Astrocyte of the spinal cord (primary cell): Measurements from ENCODE around the gene CIROP.

Experiments
- DNase-seq: peaks from one replicate; pipeline ENCODE4 v3.0.0; 2011; ENCODE audit warnings: low read depth, low spot score
- H3K4me3 ChIP-seq: 2 replicates; pipeline ENCODE4 v1.5.1; 2011; ENCODE audit warnings: low read depth, mild to moderate bottlenecking, low read length, moderate library complexity
- in situ Hi-C: cut with HindIII; loops from 2 replicates; pipeline ENCODE4 v1.10.0; 2017; ENCODE audit warnings: low sequenced_read_pairs
- TF ChIP-seq, protein P1 (sequence below): IDR thresholded peaks from 2 replicates; pipeline ENCODE4 v1.5.1; 2012; ENCODE audit warnings: low read depth, mild to moderate bottlenecking, low read length, inconsistent platforms

The CIROP gene

GRCh38 chr14:23052182-23052623, 52.6 kb downstream of the CIROP start:
- in situ Hi-C loops: no loop called here
- DNase-seq: no peak
- no peak overlapping the region for H3K4me3 ChIP-seq
- TF ChIP-seq, protein P1, sequence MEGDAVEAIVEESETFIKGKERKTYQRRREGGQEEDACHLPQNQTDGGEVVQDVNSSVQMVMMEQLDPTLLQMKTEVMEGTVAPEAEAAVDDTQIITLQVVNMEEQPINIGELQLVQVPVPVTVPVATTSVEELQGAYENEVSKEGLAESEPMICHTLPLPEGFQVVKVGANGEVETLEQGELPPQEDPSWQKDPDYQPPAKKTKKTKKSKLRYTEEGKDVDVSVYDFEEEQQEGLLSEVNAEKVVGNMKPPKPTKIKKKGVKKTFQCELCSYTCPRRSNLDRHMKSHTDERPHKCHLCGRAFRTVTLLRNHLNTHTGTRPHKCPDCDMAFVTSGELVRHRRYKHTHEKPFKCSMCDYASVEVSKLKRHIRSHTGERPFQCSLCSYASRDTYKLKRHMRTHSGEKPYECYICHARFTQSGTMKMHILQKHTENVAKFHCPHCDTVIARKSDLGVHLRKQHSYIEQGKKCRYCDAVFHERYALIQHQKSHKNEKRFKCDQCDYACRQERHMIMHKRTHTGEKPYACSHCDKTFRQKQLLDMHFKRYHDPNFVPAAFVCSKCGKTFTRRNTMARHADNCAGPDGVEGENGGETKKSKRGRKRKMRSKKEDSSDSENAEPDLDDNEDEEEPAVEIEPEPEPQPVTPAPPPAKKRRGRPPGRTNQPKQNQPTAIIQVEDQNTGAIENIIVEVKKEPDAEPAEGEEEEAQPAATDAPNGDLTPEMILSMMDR: peak; percentile 41

- TF ChIP-seq, protein P1: no peak
- H3K4me3 ChIP-seq: no peak overlapping the region
- DNase-seq: no peak
- in situ Hi-C loops: no loop called here
These were observed 53.4 kb downstream of the CIROP start for GRCh38 chr14:23051141-23052057.
